Measurements from ENCODE around the gene DNAJA2. TPM values are rescaled to one million over a fixed set of nuclear protein-coding genes. Genes with fewer than 3 reads are reported as not detected.
"Not testable (repeated sequence)": the region's sequence is repeated elsewhere in the genome, so short reads cannot be mapped to it uniquely, and the experiment has no call there.

DNAJA2 gene
- total RNA-seq (ENCODE audit: insufficient read depth, low replicate concordance): 49.8 TPM

GRCh38 chr16:46973207-46973995 is at the start of gene DNAJA2:
Gene DNAJA2 (minus strand): TSS chr16:46973674. CDS start chr16:46973572, 102 bp downstream.
- peak; percentile 90 for DNase-seq (ENCODE audit: low spot score)

GRCh38 chr16:47019568-47019967 is 46.1 kb upstream of the DNAJA2 start:
- DNase-seq (ENCODE audit: low spot score): no peak

GRCh38 chr16:47018223-47018891 is 44.9 kb upstream of the DNAJA2 start:
- DNase-seq (ENCODE audit: low spot score): no peak

GRCh38 chr16:47017636-47018035 is 44.2 kb upstream of the DNAJA2 start:
- DNase-seq (ENCODE audit: low spot score): no peak

GRCh38 chr16:47016700-47017133 is 43.2 kb upstream of the DNAJA2 start:
- DNase-seq (ENCODE audit: low spot score): no peak

- no peak for DNase-seq (ENCODE audit: low spot score)
Measured at GRCh38 chr16:47013910-47014309, 40.4 kb upstream of the DNAJA2 start.

GRCh38 chr16:47013172-47013571 is 39.7 kb upstream of the DNAJA2 start:
- no peak for DNase-seq (ENCODE audit: low spot score)

GRCh38 chr16:47010812-47011211 is 37.3 kb upstream of the DNAJA2 start:
- DNase-seq (ENCODE audit: low spot score): not testable (repeated sequence)

GRCh38 chr16:47008612-47009011 is 35.1 kb upstream of the DNAJA2 start:
- DNase-seq (ENCODE audit: low spot score): no peak

- no peak for DNase-seq (ENCODE audit: low spot score)
Measured at GRCh38 chr16:47008174-47008573, 34.7 kb upstream of the DNAJA2 start.

- no peak for DNase-seq (ENCODE audit: low spot score)
Measured at GRCh38 chr16:47004652-47005051, 31.2 kb upstream of the DNAJA2 start.

GRCh38 chr16:47000066-47000465 is 26.6 kb upstream of the DNAJA2 start:
- DNase-seq (ENCODE audit: low spot score): not testable (repeated sequence)

- no peak for DNase-seq (ENCODE audit: low spot score)
Measured at GRCh38 chr16:46997844-46998243, 24.4 kb upstream of the DNAJA2 start.

GRCh38 chr16:46996952-46997458 is 23.5 kb upstream of the DNAJA2 start:
- no peak for DNase-seq (ENCODE audit: low spot score)

- DNase-seq (ENCODE audit: low spot score): no peak
Measured at GRCh38 chr16:46996391-46996790, 22.9 kb upstream of the DNAJA2 start.

- no peak for DNase-seq (ENCODE audit: low spot score)
Measured at GRCh38 chr16:46991729-46992704, 18.5 kb upstream of the DNAJA2 start.

- DNase-seq (ENCODE audit: low spot score): no peak
Measured at GRCh38 chr16:46986896-46987295, 13.4 kb upstream of the DNAJA2 start.

GRCh38 chr16:46986438-46986837 is 13.0 kb upstream of the DNAJA2 start:
- no peak for DNase-seq (ENCODE audit: low spot score)

- no peak for DNase-seq (ENCODE audit: low spot score)
Measured at GRCh38 chr16:46982335-46982734, 8.9 kb upstream of the DNAJA2 start.

GRCh38 chr16:46980926-46981325 is 7.5 kb upstream of the DNAJA2 start:
- DNase-seq (ENCODE audit: low spot score): no peak

GRCh38 chr16:46976550-46976949 is 3.1 kb upstream of the DNAJA2 start:
- DNase-seq (ENCODE audit: low spot score): no peak
